HG03060 (cell line): ENCODE measurements around the gene PSMA5.
"Not testable (repeated sequence)": the region's sequence is repeated elsewhere in the genome, so short reads cannot be mapped to it uniquely, and the experiment has no call there.

Source experiments
- ATAC-seq: cut with Tn5 transposase; IDR thresholded peaks from one replicate; pipeline ENCODE4 v1.9.1; 2021; ENCODE audit warnings: low read depth, moderate number of reproducible peaks; ENCODE audit not compliant: unreplicated experiment

The PSMA5 gene

GRCh38 chr1:109426281-109427170 lies at the start of gene PSMA5:
Gene PSMA5, minus strand, starts transcription at chr1:109426448. Its CDS starts 118 bp downstream, at chr1:109426330.
- ATAC-seq, result peak; percentile 89

- ATAC-seq, result no peak
Observed at GRCh38 chr1:109475261-109475660, 49.0 kb upstream of the PSMA5 start.

GRCh38 chr1:109474697-109475096 lies 48.4 kb upstream of the PSMA5 start:
- no peak for ATAC-seq

- not testable (repeated sequence) for ATAC-seq
Observed at GRCh38 chr1:109473284-109474057, 47.2 kb upstream of the PSMA5 start.

- ATAC-seq, result no peak
Observed at GRCh38 chr1:109472779-109473178, 46.5 kb upstream of the PSMA5 start.

GRCh38 chr1:109470245-109470644 lies 44.0 kb upstream of the PSMA5 start:
- ATAC-seq, result no peak

GRCh38 chr1:109468903-109469302 lies 42.7 kb upstream of the PSMA5 start:
- no peak for ATAC-seq

- ATAC-seq, result no peak
Observed at GRCh38 chr1:109468061-109468460, 41.8 kb upstream of the PSMA5 start.

GRCh38 chr1:109467301-109467777 lies 41.1 kb upstream of the PSMA5 start:
- ATAC-seq, result no peak

- no peak for ATAC-seq
Observed at GRCh38 chr1:109466452-109467300, 40.4 kb upstream of the PSMA5 start, which contains the start of gene SYPL2. Gene SYPL2, plus strand, starts transcription at chr1:109466546. Its CDS starts 298 bp downstream, at chr1:109466844.

- no peak for ATAC-seq
Observed at GRCh38 chr1:109466125-109466451, 39.8 kb upstream of the PSMA5 start.

GRCh38 chr1:109457819-109458218 lies 31.6 kb upstream of the PSMA5 start:
- ATAC-seq, result no peak

GRCh38 chr1:109454497-109455133 lies 28.4 kb upstream of the PSMA5 start:
- no peak for ATAC-seq

- ATAC-seq, result no peak
Observed at GRCh38 chr1:109447524-109447923, 21.3 kb upstream of the PSMA5 start.

- not testable (repeated sequence) for ATAC-seq
Observed at GRCh38 chr1:109445949-109446695, 19.9 kb upstream of the PSMA5 start.

GRCh38 chr1:109444346-109444745 lies 18.1 kb upstream of the PSMA5 start:
- ATAC-seq, result no peak

GRCh38 chr1:109443476-109443875 lies 17.2 kb upstream of the PSMA5 start:
- ATAC-seq, result no peak

GRCh38 chr1:109441069-109441468 lies 14.8 kb upstream of the PSMA5 start:
- no peak for ATAC-seq

GRCh38 chr1:109438798-109439297 lies 12.6 kb upstream of the PSMA5 start:
- ATAC-seq, result no peak
